Hematopoietic multipotent progenitor cell treated with erythropoietin and hydrocortisone succinate and interleukin-3 and kit ligand, for 4 days (in vitro differentiated cells): Measurements from ENCODE around the gene IRAG1.
"Not testable (repeated sequence)": the region's sequence is repeated elsewhere in the genome, so short reads cannot be mapped to it uniquely, and the experiment has no call there.

ENCODE experiments used
- DNase-seq: peaks from one replicate; pipeline ENCODE4 v3.0.0-alpha.2; 2015

IRAG1 gene

GRCh38 chr11:10699072-10699471 lies 5.5 kb upstream of the IRAG1 start:
- no peak for DNase-seq

GRCh38 chr11:10697323-10697620 lies 3.7 kb upstream of the IRAG1 start:
- DNase-seq = no peak

GRCh38 chr11:10696468-10697322 lies 3.1 kb upstream of the IRAG1 start:
- no peak for DNase-seq

- no peak for DNase-seq
Observed at GRCh38 chr11:10695833-10696232, 2.3 kb upstream of the IRAG1 start.

- no peak for DNase-seq
Observed at GRCh38 chr11:10694486-10695239, 1.1 kb upstream of the IRAG1 start.

GRCh38 chr11:10692531-10693115 lies 932 bp downstream of the IRAG1 start:
- no peak for DNase-seq

- peak; percentile 42 for DNase-seq
Observed at GRCh38 chr11:10688401-10688800, 5.2 kb downstream of the IRAG1 start.

- peak; percentile 65 for DNase-seq
Observed at GRCh38 chr11:10686311-10686710, 7.2 kb downstream of the IRAG1 start.

GRCh38 chr11:10683429-10683828 lies 10.1 kb downstream of the IRAG1 start:
- no peak for DNase-seq

- no peak for DNase-seq
Observed at GRCh38 chr11:10680956-10681487, 12.5 kb downstream of the IRAG1 start.

GRCh38 chr11:10680279-10680678 lies 13.3 kb downstream of the IRAG1 start:
- not testable (repeated sequence) for DNase-seq

GRCh38 chr11:10679644-10680043 lies 13.9 kb downstream of the IRAG1 start:
- DNase-seq = no peak

GRCh38 chr11:10678101-10678500 lies 15.5 kb downstream of the IRAG1 start:
- DNase-seq = no peak

- DNase-seq = no peak
Observed at GRCh38 chr11:10676919-10677318, 16.6 kb downstream of the IRAG1 start.

- DNase-seq = peak; percentile 18
Observed at GRCh38 chr11:10674911-10675440, 18.6 kb downstream of the IRAG1 start.

- no peak for DNase-seq
Observed at GRCh38 chr11:10674440-10674855, 19.1 kb downstream of the IRAG1 start.

- DNase-seq = peak; percentile 41
Observed at GRCh38 chr11:10673501-10674062, 20.0 kb downstream of the IRAG1 start.

- DNase-seq = no peak
Observed at GRCh38 chr11:10670099-10670498, 23.5 kb downstream of the IRAG1 start.

GRCh38 chr11:10669258-10670033 lies 24.1 kb downstream of the IRAG1 start:
- no peak for DNase-seq

- no peak for DNase-seq
Observed at GRCh38 chr11:10667521-10667885, 26.1 kb downstream of the IRAG1 start.

GRCh38 chr11:10666556-10667520 lies 26.7 kb downstream of the IRAG1 start:
- DNase-seq = peak; percentile 30
